HepG2 (cell line): ENCODE results near the gene ABCC5. TPM values are rescaled to one million over a fixed set of nuclear protein-coding genes. Genes with fewer than 3 reads are reported as not detected.

Experiments used
- ARID5B ChIP-seq: IDR thresholded peaks from 2 replicates; pipeline ENCODE4 v1.4.0; 2020; ENCODE audit warnings: mild to moderate bottlenecking, missing genetic modification reagents
- ATF4 ChIP-seq, 2 experiments: fragments of 450-650 bp in 1 of 2; sonication (generic) in 1 of 2; formaldehyde crosslinking; IDR thresholded peaks; 2 replicates each; pipeline versions ENCODE4 v1.5.0 to v1.8.0; 2020 to 2022; ENCODE audit warnings: mild to moderate bottlenecking in 1 of 2, missing genetic modification reagents in 1 of 2
- CTCF ChIP-seq: sonication (generic); formaldehyde crosslinking; IDR thresholded peaks from 2 replicates; pipeline ENCODE4 v1.5.0; 2020; ENCODE audit warnings: mild to moderate bottlenecking, missing genetic modification reagents, moderate library complexity
- ETV5 ChIP-seq: IDR thresholded peaks from 2 replicates; pipeline ENCODE4 v1.6.1; 2018; ENCODE audit warnings: missing biosample characterization, missing genetic modification reagents, inconsistent platforms, borderline replicate concordance
- EZH2 ChIP-seq: conservative IDR thresholded peaks from 2 replicates; pipeline ENCODE4 v1.6.1; 2012; ENCODE audit warnings: mild to moderate bottlenecking, low read depth, low read length, moderate library complexity
- NONO ChIP-seq, 2 experiments: fragments of 450-650 bp in 1 of 2; sonication (generic) in 1 of 2; formaldehyde crosslinking in 1 of 2; IDR thresholded peaks in 1 of 2; conservative IDR thresholded peaks in 1 of 2; 2 replicates each; pipeline versions ENCODE4 v1.6.1 to v1.8.0; 2017 to 2022; ENCODE audit warnings: mild to moderate bottlenecking in 1 of 2, missing genetic modification reagents in 1 of 2, moderate library complexity in 1 of 2
- PHF5A ChIP-seq: IDR thresholded peaks from one replicate; pipeline ENCODE4 v1.6.1; 2018; ENCODE audit warnings: low read depth, missing genetic modification reagents; ENCODE audit not compliant: unreplicated experiment
- RCOR2 ChIP-seq: IDR thresholded peaks from 2 replicates; pipeline ENCODE4 v1.6.1; 2016; ENCODE audit warnings: missing biosample characterization, missing genetic modification reagents
- RFX5 ChIP-seq: IDR thresholded peaks from 2 replicates; pipeline ENCODE4 v1.6.1; 2011; ENCODE audit warnings: low read depth, low read length, improper control_type of control experiment
- ZNF276 ChIP-seq: sonication (generic); formaldehyde crosslinking; IDR thresholded peaks from 2 replicates; pipeline ENCODE4 v1.4.0; 2020; ENCODE audit warnings: mild to moderate bottlenecking, low read depth, missing genetic modification reagents
- polyA plus RNA-seq, 8 experiments: library from polyadenylated mRNA; depleted of rRNA in 3 of 8; stranded (reverse) in 7 of 8; unstranded in 1 of 8; fragments of >200 nt; fragmentation: Illumina TruSeq in 4 of 8; extraction: Trizol in 4 of 8; gene quantifications; 2 replicates each; pipeline versions ENCODE4 v1.2.1 to v1.2.3, GENCODE V29; 2011 to 2016; ENCODE audit warnings: low read depth in 4 of 8, missing spikeins in 1 of 8, mixed read lengths in 1 of 8; ENCODE audit not compliant: insufficient read depth in 1 of 8
- total RNA-seq, 5 experiments: library from RNA; depleted of rRNA; stranded (reverse); fragments of >200 nt; fragmentation: Illumina TruSeq; extraction: Trizol; gene quantifications; 2 replicates each; pipeline ENCODE4 v1.2.3, GENCODE V29; 2016; ENCODE audit warnings: low read depth in 1 of 5
- TF ChIP-seq, protein P1 (sequence below), 2 experiments: sonication (generic) in 1 of 2; formaldehyde crosslinking in 1 of 2; IDR thresholded peaks; 2 replicates each; pipeline versions ENCODE4 v1.4.0 to v1.6.1; 2016 to 2020; ENCODE audit warnings: borderline replicate concordance in 1 of 2, low read depth in 1 of 2, mild to moderate bottlenecking in 1 of 2, missing genetic modification reagents in 1 of 2
- TF ChIP-seq, protein P2 (sequence below): sonication (generic); formaldehyde crosslinking; IDR thresholded peaks from 2 replicates; pipeline ENCODE4 v1.8.1; 2023; ENCODE audit warnings: missing genetic modification reagents, inconsistent platforms, borderline replicate concordance

Gene ABCC5
- total and polyA plus RNA-seq, 2 of the 13 experiments (the other 11 are each of a cell fraction or from before 2014, with no cell fraction given) = 12.5 to 12.7 TPM

DNA sequence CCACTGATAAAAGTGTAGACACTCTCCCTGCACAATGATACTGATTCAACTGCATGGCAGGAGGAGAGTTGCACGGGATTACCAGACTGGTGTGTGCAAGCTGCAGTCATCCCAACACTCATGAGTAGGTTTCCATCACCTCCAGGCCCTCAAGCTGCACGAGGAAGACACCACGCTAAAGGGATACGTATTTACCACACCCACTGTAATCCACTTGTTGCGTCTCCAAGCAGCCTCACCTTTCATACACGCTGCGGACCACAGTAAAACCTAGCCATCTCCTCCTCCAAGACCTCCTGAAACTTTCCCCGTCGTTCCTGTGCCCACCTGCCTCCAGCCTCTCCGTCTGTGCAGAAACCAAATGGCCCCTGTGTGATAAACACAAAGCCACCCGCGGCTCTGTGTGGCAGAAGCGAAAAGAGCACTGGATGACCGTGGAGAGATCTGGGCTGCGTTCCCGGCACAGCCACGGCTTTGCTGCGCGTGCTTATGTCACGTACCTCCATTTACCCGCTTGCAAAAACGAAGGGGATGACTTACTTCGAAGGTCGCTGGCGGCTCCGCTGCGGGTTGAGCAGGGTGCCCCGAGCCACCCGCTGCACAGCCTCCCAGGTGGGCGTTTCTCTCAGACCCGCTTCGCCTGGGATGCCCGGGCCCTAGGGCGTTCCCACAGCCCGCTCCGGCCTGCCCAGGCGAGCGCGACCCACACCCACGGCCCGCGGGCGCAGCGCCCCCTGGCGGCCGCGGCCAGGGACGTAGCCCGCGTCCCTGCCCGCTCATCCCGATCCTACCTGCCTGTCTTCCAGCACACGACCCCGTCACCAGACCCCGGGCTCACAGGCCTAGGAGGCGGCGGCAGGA lies 643 bp downstream of the ABCC5 start (continued):
- TF ChIP-seq ZNF276 (no peak), PHF5A (CRISPR knock-in tag) (no peak), CTCF (CRISPR knock-in tag) (peak; percentile 86), RCOR2 (CRISPR knock-in tag) (no peak), ETV5 (CRISPR knock-in tag) (no peak), NONO (IDR thresholded peaks at IDR 0.05) (no peak), NONO (CRISPR knock-in tag; conservative IDR thresholded peaks at IDR 0.05) (peak; percentile 58), RFX5 (no peak), ARID5B (CRISPR knock-in tag) (no peak), ATF4 (CRISPR knock-in tag; IDR thresholded peaks at IDR 0.05) (no peak; a peak in 1 of 4 replicates), EZH2 (no peak)
- TF ChIP-seq, protein P1, sequence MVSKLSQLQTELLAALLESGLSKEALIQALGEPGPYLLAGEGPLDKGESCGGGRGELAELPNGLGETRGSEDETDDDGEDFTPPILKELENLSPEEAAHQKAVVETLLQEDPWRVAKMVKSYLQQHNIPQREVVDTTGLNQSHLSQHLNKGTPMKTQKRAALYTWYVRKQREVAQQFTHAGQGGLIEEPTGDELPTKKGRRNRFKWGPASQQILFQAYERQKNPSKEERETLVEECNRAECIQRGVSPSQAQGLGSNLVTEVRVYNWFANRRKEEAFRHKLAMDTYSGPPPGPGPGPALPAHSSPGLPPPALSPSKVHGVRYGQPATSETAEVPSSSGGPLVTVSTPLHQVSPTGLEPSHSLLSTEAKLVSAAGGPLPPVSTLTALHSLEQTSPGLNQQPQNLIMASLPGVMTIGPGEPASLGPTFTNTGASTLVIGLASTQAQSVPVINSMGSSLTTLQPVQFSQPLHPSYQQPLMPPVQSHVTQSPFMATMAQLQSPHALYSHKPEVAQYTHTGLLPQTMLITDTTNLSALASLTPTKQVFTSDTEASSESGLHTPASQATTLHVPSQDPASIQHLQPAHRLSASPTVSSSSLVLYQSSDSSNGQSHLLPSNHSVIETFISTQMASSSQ (IDR thresholded peaks at IDR 0.05; ENCODE audit: low read depth) = no peak
- TF ChIP-seq, protein P1 (CRISPR knock-in tag; IDR thresholded peaks at IDR 0.05; ENCODE audit: borderline replicate concordance) = no peak
- TF ChIP-seq, protein P2, sequence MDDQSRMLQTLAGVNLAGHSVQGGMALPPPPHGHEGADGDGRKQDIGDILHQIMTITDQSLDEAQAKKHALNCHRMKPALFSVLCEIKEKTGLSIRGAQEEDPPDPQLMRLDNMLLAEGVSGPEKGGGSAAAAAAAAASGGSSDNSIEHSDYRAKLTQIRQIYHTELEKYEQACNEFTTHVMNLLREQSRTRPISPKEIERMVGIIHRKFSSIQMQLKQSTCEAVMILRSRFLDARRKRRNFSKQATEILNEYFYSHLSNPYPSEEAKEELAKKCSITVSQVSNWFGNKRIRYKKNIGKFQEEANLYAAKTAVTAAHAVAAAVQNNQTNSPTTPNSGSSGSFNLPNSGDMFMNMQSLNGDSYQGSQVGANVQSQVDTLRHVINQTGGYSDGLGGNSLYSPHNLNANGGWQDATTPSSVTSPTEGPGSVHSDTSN = no peak
